Nephron progenitor cell (in vitro differentiated cells): ENCODE results near the gene FAM78B.

ENCODE experiments used
- DNase-seq: peaks from one replicate; pipeline ENCODE4 v3.0.0; 2021
- H3K27ac Mint-ChIP-seq: 2 replicates; pipeline ENCODE4 v1.8.0; 2021; ENCODE audit warnings: mild to moderate bottlenecking, moderate library complexity, mixed read lengths
- H3K27me3 Mint-ChIP-seq: 2 replicates; pipeline ENCODE4 v1.8.0; 2021; ENCODE audit warnings: mild to moderate bottlenecking, low read depth, mixed read lengths; ENCODE audit not compliant: poor library complexity
- H3K36me3 Mint-ChIP-seq: 2 replicates; pipeline ENCODE4 v1.8.0; 2021; ENCODE audit warnings: low read depth, mixed read lengths
- H3K4me1 Mint-ChIP-seq: 2 replicates; pipeline ENCODE4 v1.8.0; 2021; ENCODE audit warnings: mixed read lengths
- H3K4me3 Mint-ChIP-seq: 2 replicates; pipeline ENCODE4 v1.8.0; 2021; ENCODE audit warnings: mild to moderate bottlenecking, moderate library complexity, mixed read lengths
- H3K9me3 Mint-ChIP-seq: 2 replicates; pipeline ENCODE4 v1.8.0; 2021; ENCODE audit warnings: mild to moderate bottlenecking, moderate library complexity, mixed read lengths
- CTCF ChIP-seq: fragments of 200-600 bp; sonication (generic); IDR thresholded peaks from 2 replicates; pipeline ENCODE4 v1.5.0; 2021; ENCODE audit warnings: antibody characterized with exemption

The FAM78B gene

GRCh38 chr1:166026555-166026954, 140.2 kb downstream of the FAM78B start:
- H3K9me3 Mint-ChIP-seq = no peaks in the 10 kb centered on the region
- H3K27ac Mint-ChIP-seq = no peak overlapping the region
- peaks cover 8% of the 10 kb centered on the region for H3K4me1 Mint-ChIP-seq
- H3K27me3 Mint-ChIP-seq = peaks cover 42% of the 10 kb centered on the region
- no peak overlapping the region for H3K4me3 Mint-ChIP-seq
- no peak for TF ChIP-seq CTCF
- no peak for DNase-seq
- no peaks in the 10 kb centered on the region for H3K36me3 Mint-ChIP-seq

- no peak overlapping the region for H3K27ac Mint-ChIP-seq
- peaks cover 8% of the 10 kb centered on the region for H3K4me1 Mint-ChIP-seq
- no peak for DNase-seq
- H3K9me3 Mint-ChIP-seq = no peaks in the 10 kb centered on the region
- TF ChIP-seq CTCF = no peak
- peaks cover 43% of the 10 kb centered on the region for H3K27me3 Mint-ChIP-seq
- H3K36me3 Mint-ChIP-seq = no peaks in the 10 kb centered on the region
- H3K4me3 Mint-ChIP-seq = no peak overlapping the region
These were observed 140.7 kb downstream of the FAM78B start for GRCh38 chr1:166026143-166026542.

- no peak for DNase-seq
- no peak for TF ChIP-seq CTCF
- no peaks in the 10 kb centered on the region for H3K4me1 Mint-ChIP-seq
- H3K9me3 Mint-ChIP-seq = no peaks in the 10 kb centered on the region
- no peaks in the 10 kb centered on the region for H3K36me3 Mint-ChIP-seq
- peaks cover 40% of the 10 kb centered on the region for H3K27me3 Mint-ChIP-seq
- no peak overlapping the region for H3K4me3 Mint-ChIP-seq
- H3K27ac Mint-ChIP-seq = no peak overlapping the region
These were observed 146.6 kb downstream of the FAM78B start for GRCh38 chr1:166020210-166020609.
